Glutamatergic neuron (in vitro differentiated cells): Measurements from ENCODE around the gene MORN5. TPM values are rescaled to one million over a fixed set of nuclear protein-coding genes. Genes with fewer than 3 reads are reported as not detected.

Source experiments
- DNase-seq: peaks from one replicate; pipeline ENCODE4 v3.0.0; 2022
- H3K27ac Mint-ChIP-seq: one replicate; pipeline ENCODE4 v1.8.0; 2020; ENCODE audit warnings: mild to moderate bottlenecking, mixed read lengths, inconsistent platforms; ENCODE audit not compliant: unreplicated experiment
- H3K27me3 Mint-ChIP-seq: one replicate; pipeline ENCODE4 v1.8.0; 2020; ENCODE audit warnings: mild to moderate bottlenecking, moderate library complexity, mixed read lengths, inconsistent platforms; ENCODE audit not compliant: unreplicated experiment
- H3K36me3 Mint-ChIP-seq: one replicate; pipeline ENCODE4 v1.8.0; 2020; ENCODE audit warnings: mild to moderate bottlenecking, mixed read lengths, inconsistent platforms; ENCODE audit not compliant: unreplicated experiment
- H3K4me1 Mint-ChIP-seq: one replicate; pipeline ENCODE4 v1.8.0; 2020; ENCODE audit warnings: mild to moderate bottlenecking, low read depth, mixed read lengths, inconsistent platforms; ENCODE audit not compliant: unreplicated experiment
- H3K4me3 Mint-ChIP-seq: one replicate; pipeline ENCODE4 v1.8.0; 2020; ENCODE audit warnings: mild to moderate bottlenecking, mixed read lengths, inconsistent platforms; ENCODE audit not compliant: unreplicated experiment
- H3K9me3 Mint-ChIP-seq: one replicate; pipeline ENCODE4 v1.8.0; 2020; ENCODE audit warnings: mild to moderate bottlenecking, moderate library complexity, mixed read lengths, inconsistent platforms; ENCODE audit not compliant: unreplicated experiment
- CTCF ChIP-seq: fragments of 200-600 bp; sonication (generic); IDR thresholded peaks from one replicate; pipeline ENCODE4 v1.5.0; 2021; ENCODE audit not compliant: partially characterized antibody, unreplicated experiment
- total RNA-seq: library from RNA; stranded (reverse); fragmentation: NEBNext Ultra II Directional; extraction: Animal tissue kit (Norgen Biotek cat#: 25700); gene quantifications from one replicate; pipeline ENCODE4 v1.2.1, GENCODE V29; 2021; ENCODE audit not compliant: unreplicated experiment

Gene MORN5
- total RNA-seq, 1 donor from 2014 or later = not detected

GRCh38 chr9:122221183-122221811 is 61.6 kb downstream of the MORN5 start:
- peaks cover 22% of the 10 kb centered on the region for H3K4me1 Mint-ChIP-seq
- peak; percentile 46 for DNase-seq
- peak overlapping the region; percentile 78 for H3K4me3 Mint-ChIP-seq
- TF ChIP-seq CTCF = no peak
- peaks cover 61% of the 10 kb centered on the region for H3K27me3 Mint-ChIP-seq
- H3K27ac Mint-ChIP-seq = no peak overlapping the region
- peaks cover 16% of the 10 kb centered on the region for H3K36me3 Mint-ChIP-seq
- H3K9me3 Mint-ChIP-seq = peaks cover 19% of the 10 kb centered on the region

- TF ChIP-seq CTCF = no peak
- Mint-ChIP-seq H3K4me3 (no peak overlapping the region), H3K9me3 (peaks cover 20% of the 10 kb centered on the region), H3K27me3 (peaks cover 62% of the 10 kb centered on the region), H3K36me3 (peaks cover 16% of the 10 kb centered on the region), H3K4me1 (peaks cover 26% of the 10 kb centered on the region), H3K27ac (no peak overlapping the region)
- DNase-seq = no peak
Measured at GRCh38 chr9:122222791-122223190, 63.1 kb downstream of the MORN5 start.

- no peak for TF ChIP-seq CTCF
- peaks cover 55% of the 10 kb centered on the region for H3K27me3 Mint-ChIP-seq
- H3K36me3 Mint-ChIP-seq = peaks cover 12% of the 10 kb centered on the region
- H3K27ac Mint-ChIP-seq = no peak overlapping the region
- no peak overlapping the region for H3K4me3 Mint-ChIP-seq
- no peak for DNase-seq
- peaks cover 21% of the 10 kb centered on the region for H3K4me1 Mint-ChIP-seq
- H3K9me3 Mint-ChIP-seq = peaks cover 14% of the 10 kb centered on the region
Measured at GRCh38 chr9:122223435-122223834, 63.7 kb downstream of the MORN5 start.

GRCh38 chr9:122225312-122226141 is 65.8 kb downstream of the MORN5 start:
- peaks cover 11% of the 10 kb centered on the region for H3K4me1 Mint-ChIP-seq
- H3K4me3 Mint-ChIP-seq = no peak overlapping the region
- H3K27me3 Mint-ChIP-seq = peaks cover 39% of the 10 kb centered on the region
- H3K9me3 Mint-ChIP-seq = peaks cover 8% of the 10 kb centered on the region
- no peak overlapping the region for H3K27ac Mint-ChIP-seq
- DNase-seq = no peak
- no peak for TF ChIP-seq CTCF
- H3K36me3 Mint-ChIP-seq = peaks cover 10% of the 10 kb centered on the region
